Measurements from ENCODE around the gene DNASE2. TPM values are rescaled to one million over a fixed set of nuclear protein-coding genes. Genes with fewer than 3 reads are reported as not detected.
"Not testable (repeated sequence)": the region's sequence is repeated elsewhere in the genome, so short reads cannot be mapped to it uniquely, and the experiment has no call there.

Gene DNASE2
- total RNA-seq, 1 donor from 2014 or later, result 19.7 TPM

DNA sequence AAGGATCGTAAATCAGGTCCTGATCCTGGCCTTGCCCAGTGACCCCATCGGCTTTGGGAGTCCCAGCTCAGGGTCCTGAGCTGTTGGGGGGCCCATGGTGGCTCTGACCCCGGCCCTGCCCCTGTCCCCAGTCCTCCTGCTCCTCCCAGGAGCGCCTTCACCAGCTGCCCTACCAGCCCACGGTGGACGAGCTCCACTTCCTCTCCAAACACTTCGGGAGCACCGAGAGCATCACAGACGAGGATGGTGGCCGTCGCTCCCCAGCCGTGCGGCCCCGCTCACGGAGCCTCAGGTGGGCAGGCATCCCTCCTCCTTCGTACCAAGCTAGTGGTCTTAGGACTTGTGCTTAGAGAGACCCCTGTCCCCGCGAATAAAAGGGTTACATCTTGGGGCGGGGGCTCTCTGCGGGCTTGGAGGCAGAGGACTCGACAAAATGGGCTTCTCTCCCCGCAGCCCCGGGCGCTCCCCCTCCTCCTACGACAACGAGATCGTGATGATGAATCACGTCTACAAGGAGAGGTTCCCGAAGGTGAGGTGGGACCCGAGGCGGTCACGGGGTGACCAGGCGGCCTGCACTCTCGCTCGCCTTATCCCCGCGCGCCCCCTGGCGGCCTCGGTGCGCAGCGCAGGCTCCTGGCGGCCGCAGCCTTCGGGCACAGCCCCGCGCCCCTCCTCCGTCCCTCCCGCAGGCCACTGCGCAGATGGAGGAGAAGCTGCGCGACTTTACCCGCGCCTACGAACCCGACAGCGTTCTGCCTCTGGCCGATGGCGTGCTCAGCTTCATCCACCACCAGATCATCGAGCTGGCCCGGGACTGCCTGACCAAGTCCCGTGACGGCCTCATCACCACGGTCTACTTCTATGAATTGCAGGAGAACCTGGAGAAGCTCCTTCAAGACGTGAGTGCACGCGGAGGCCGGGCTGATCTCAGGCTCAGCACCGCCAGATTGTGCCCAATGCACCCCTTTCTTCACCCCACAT, 33.8 kb downstream of the DNASE2 start:
- intact Hi-C loops (cut with micrococcal nuclease), result loop anchor here (10.0 kb wide), 1 partner anchor 83 kb away; no protein-coding TSS in a partner anchor
- TF ChIP-seq, protein P1, sequence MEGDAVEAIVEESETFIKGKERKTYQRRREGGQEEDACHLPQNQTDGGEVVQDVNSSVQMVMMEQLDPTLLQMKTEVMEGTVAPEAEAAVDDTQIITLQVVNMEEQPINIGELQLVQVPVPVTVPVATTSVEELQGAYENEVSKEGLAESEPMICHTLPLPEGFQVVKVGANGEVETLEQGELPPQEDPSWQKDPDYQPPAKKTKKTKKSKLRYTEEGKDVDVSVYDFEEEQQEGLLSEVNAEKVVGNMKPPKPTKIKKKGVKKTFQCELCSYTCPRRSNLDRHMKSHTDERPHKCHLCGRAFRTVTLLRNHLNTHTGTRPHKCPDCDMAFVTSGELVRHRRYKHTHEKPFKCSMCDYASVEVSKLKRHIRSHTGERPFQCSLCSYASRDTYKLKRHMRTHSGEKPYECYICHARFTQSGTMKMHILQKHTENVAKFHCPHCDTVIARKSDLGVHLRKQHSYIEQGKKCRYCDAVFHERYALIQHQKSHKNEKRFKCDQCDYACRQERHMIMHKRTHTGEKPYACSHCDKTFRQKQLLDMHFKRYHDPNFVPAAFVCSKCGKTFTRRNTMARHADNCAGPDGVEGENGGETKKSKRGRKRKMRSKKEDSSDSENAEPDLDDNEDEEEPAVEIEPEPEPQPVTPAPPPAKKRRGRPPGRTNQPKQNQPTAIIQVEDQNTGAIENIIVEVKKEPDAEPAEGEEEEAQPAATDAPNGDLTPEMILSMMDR (IDR thresholded peaks at IDR 0.05; ENCODE audit: borderline replicate concordance), result peak; percentile 99
- Histone ChIP-seq H3K9me3 (replicated peaks) (no peaks in the 10 kb centered on the region), H3K27ac (replicated peaks) (no peak overlapping the region), H3K4me3 (peak overlapping the region; percentile 50), H3K4me1 (peaks cover 9% of the 10 kb centered on the region), H3K36me3 (no peaks in the 10 kb centered on the region), H3K27me3 (ENCODE audit: low read depth) (peaks cover 46% of the 10 kb centered on the region)
- peak; percentile 83 for DNase-seq

DNA sequence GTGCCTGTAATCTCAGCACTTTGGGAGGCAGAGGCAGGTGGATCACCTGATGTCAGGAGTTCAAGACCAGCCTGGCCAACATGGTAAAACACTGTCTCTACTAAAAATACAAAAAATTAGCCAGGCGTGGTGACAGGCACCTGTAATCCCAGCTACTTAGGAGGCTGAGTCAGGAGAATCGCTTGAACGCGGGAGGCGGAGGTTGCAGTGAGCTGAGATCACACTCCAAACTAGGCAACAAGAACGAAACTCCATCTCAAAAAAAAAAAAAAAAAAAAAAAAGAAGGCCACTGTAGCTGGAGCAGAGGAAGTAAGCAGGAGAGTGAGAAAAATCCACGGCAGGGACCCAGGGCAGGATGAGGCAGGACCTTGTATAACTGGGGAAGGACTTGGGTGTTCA, 34.6 kb downstream of the DNASE2 start:
- intact Hi-C loops (cut with micrococcal nuclease), result loop anchor here (10.0 kb wide), 1 partner anchor 82 kb away; no protein-coding TSS in a partner anchor
- not testable (repeated sequence) for H3K4me1 ChIP-seq; H3K36me3 ChIP-seq; H3K4me3 ChIP-seq; H3K27ac ChIP-seq (replicated peaks); H3K9me3 ChIP-seq (replicated peaks); DNase-seq
- peaks cover 55% of the 10 kb centered on the region for H3K27me3 ChIP-seq (ENCODE audit: low read depth)

DNA sequence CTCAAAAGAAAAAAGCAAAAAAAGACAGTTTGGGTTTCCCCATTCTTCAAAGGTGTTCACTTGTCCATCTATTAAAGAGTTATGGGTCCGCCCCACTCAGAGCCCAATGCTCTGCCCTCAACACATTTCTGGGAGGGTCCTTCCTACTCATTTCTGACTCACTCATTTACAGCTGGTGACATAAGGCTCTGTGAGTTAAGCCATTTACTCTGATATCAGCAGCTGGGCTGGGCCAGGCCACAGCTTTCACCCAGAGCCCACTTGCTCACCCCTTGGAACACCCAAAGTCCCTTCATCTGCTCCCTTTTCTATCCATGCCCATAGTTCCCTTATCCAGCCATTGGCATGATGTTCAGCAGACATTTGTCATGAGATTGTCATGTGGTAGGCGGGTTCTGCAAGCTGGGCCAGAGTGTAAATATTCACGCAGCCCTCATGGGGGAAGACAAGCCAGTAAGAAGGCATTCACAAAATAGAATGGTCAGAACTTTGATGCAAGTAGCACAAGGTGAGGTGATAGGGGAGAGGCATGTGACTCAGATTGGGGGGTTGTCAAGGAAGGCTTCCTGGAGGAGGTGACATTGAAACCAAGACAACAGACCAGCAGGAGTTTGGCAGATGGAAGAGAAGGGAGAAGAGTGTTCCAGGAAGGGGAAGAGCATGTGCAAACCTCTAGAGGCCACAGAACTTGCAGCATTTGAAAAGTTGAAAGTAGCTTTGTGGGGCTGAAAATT, 37.1 kb downstream of the DNASE2 start:
- Histone ChIP-seq H3K4me1 (peaks cover 22% of the 10 kb centered on the region), H3K9me3 (replicated peaks) (no peaks in the 10 kb centered on the region), H3K4me3 (no peak overlapping the region), H3K36me3 (no peaks in the 10 kb centered on the region), H3K27me3 (ENCODE audit: low read depth) (peaks cover 79% of the 10 kb centered on the region), H3K27ac (replicated peaks) (no peak overlapping the region)
- TF ChIP-seq, protein P1 (IDR thresholded peaks at IDR 0.05; ENCODE audit: borderline replicate concordance), result no peak
- intact Hi-C loops (cut with micrococcal nuclease), result loop anchor here (5.0 to 10.0 kb wide), 2 partner anchors 37 to 79 kb away; partner anchors contain the start of gene RNASEH2A
- DNase-seq, result no peak

DNA sequence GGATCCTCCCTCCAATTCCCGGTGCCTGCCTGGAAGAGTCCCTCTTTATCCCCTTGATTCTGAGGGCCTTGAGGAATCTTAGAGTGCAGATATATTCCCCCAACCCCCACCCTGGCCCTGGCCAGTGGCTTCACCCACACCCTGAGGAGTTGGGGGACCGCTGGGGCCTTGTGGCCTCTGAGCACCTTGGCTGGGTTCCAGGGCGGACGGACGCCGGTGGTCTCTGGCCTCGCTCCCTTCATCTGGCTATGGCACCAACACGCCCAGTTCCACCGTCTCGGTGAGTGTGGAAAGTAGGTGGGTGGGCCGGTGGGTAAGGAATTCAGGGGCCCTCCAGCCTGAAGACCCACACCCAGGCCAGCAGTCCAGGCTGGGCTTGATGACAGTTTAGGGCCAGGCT, 37.9 kb downstream of the DNASE2 start:
- no peak for DNase-seq
- Histone ChIP-seq H3K27me3 (ENCODE audit: low read depth) (peaks cover 87% of the 10 kb centered on the region), H3K36me3 (no peaks in the 10 kb centered on the region), H3K9me3 (replicated peaks) (no peaks in the 10 kb centered on the region), H3K4me3 (no peak overlapping the region), H3K27ac (replicated peaks) (no peak overlapping the region), H3K4me1 (peaks cover 29% of the 10 kb centered on the region)
- intact Hi-C loops (cut with micrococcal nuclease), result loop anchor here (5.0 to 10.0 kb wide), 2 partner anchors 36 to 79 kb away; partner anchors contain the start of gene RNASEH2A
- TF ChIP-seq, protein P1 (IDR thresholded peaks at IDR 0.05; ENCODE audit: borderline replicate concordance), result no peak

DNA sequence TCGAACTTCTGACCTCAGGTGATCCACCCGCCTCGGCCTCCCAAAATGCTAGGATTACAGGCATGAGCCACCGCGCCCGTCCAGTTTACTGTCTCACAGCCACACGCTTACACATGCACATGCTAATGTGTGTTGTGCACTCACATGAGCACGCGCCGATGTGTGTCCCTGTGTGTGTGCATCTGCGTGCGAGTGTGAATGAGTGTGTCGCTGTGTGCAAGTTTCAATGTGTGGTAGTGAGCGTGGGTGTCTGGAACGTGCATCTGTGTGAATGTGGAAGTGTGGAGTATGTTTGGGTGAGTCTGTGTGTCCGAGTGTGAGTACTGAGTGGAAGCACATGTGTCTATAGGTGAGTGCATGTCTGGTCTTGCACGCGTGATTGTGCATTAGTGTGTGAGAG, 38.7 kb downstream of the DNASE2 start:
- intact Hi-C loops (cut with micrococcal nuclease), result loop anchor here (5.0 to 10.0 kb wide), 2 partner anchors 35 to 78 kb away; partner anchors contain the start of gene RNASEH2A
- Histone ChIP-seq H3K9me3 (replicated peaks) (no peaks in the 10 kb centered on the region), H3K4me1 (peaks cover 30% of the 10 kb centered on the region), H3K4me3 (no peak overlapping the region), H3K27ac (replicated peaks) (no peak overlapping the region), H3K36me3 (no peaks in the 10 kb centered on the region), H3K27me3 (ENCODE audit: low read depth) (peaks cover 96% of the 10 kb centered on the region)
- no peak for DNase-seq
- TF ChIP-seq, protein P1 (IDR thresholded peaks at IDR 0.05; ENCODE audit: borderline replicate concordance), result no peak
